Glutamatergic neuron (in vitro differentiated cells): ENCODE results near the gene CHIT1. TPM values are rescaled to one million over a fixed set of nuclear protein-coding genes. Genes with fewer than 3 reads are reported as not detected.

Experiments
- DNase-seq: peaks from one replicate; pipeline ENCODE4 v3.0.0; 2022
- H3K27ac Mint-ChIP-seq: one replicate; pipeline ENCODE4 v1.8.0; 2020; ENCODE audit warnings: mild to moderate bottlenecking, mixed read lengths, inconsistent platforms; ENCODE audit not compliant: unreplicated experiment
- H3K27me3 Mint-ChIP-seq: one replicate; pipeline ENCODE4 v1.8.0; 2020; ENCODE audit warnings: mild to moderate bottlenecking, moderate library complexity, mixed read lengths, inconsistent platforms; ENCODE audit not compliant: unreplicated experiment
- H3K36me3 Mint-ChIP-seq: one replicate; pipeline ENCODE4 v1.8.0; 2020; ENCODE audit warnings: mild to moderate bottlenecking, mixed read lengths, inconsistent platforms; ENCODE audit not compliant: unreplicated experiment
- H3K4me1 Mint-ChIP-seq: one replicate; pipeline ENCODE4 v1.8.0; 2020; ENCODE audit warnings: mild to moderate bottlenecking, low read depth, mixed read lengths, inconsistent platforms; ENCODE audit not compliant: unreplicated experiment
- H3K4me3 Mint-ChIP-seq: one replicate; pipeline ENCODE4 v1.8.0; 2020; ENCODE audit warnings: mild to moderate bottlenecking, mixed read lengths, inconsistent platforms; ENCODE audit not compliant: unreplicated experiment
- H3K9me3 Mint-ChIP-seq: one replicate; pipeline ENCODE4 v1.8.0; 2020; ENCODE audit warnings: mild to moderate bottlenecking, moderate library complexity, mixed read lengths, inconsistent platforms; ENCODE audit not compliant: unreplicated experiment
- total RNA-seq: library from RNA; stranded (reverse); fragmentation: NEBNext Ultra II Directional; extraction: Animal tissue kit (Norgen Biotek cat#: 25700); gene quantifications from one replicate; pipeline ENCODE4 v1.2.1, GENCODE V29; 2021; ENCODE audit not compliant: unreplicated experiment
- TF ChIP-seq, protein P1 (sequence below): fragments of 200-600 bp; sonication (generic); IDR thresholded peaks from one replicate; pipeline ENCODE4 v1.5.0; 2021; ENCODE audit not compliant: partially characterized antibody, unreplicated experiment

CHIT1 gene
- total RNA-seq, 1 donor from 2014 or later = 0.10 TPM

DNA sequence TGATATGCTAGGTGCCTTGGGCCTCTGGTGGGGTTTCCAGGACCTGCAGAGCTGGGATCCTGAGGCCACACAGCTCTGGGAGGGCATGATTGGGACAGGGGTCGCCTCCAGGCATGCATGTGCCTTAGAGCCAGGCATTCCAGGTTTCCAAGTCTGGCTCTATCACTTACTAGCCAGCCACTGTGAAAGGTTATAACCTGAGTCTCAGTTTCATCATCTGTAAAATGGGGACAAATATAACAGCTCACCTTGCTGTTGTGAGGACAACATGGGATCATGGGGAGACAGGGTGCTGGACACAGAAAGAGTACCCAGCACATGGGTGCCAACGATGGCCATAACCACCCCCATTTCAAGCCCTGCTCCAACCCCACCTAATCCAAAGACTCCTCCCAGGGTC is 45.6 kb downstream of the CHIT1 start:
- Mint-ChIP-seq H3K27ac (no peak overlapping the region), H3K4me3 (no peak overlapping the region), H3K9me3 (peaks cover 2% of the 10 kb centered on the region)

DNA sequence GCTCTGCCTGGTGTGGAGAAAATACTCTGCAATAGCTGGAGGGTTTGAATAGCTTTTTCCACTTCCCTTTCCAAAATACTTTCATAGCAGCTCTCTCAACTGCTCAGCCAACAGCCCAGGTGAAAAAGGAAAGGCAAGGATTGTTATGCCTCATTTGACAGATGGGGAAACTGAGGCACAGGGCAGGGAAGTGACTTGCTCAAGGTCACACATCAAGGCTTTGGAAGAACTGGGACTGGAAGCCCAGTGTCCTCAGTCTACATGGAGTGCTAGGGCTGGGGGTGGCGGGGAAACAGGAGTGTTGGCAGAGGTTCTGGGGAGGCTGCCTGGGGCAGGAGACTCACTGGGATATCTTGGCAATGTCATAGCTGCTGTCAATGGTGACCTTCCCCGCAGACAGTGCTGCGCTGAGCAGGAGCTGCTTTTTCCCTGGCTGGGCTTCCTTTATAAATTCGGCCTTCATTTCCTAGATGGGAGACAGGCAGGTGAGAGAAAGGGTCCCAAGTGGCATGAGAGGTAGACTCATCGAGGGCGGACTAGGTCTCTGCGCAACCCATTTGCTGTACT is 47.0 kb downstream of the CHIT1 start:
- Mint-ChIP-seq H3K27me3 (peaks cover 12% of the 10 kb centered on the region), H3K4me1 (peaks cover 17% of the 10 kb centered on the region), H3K36me3 (no peaks in the 10 kb centered on the region), H3K9me3 (peaks cover 6% of the 10 kb centered on the region), H3K27ac (no peak overlapping the region), H3K4me3 (no peak overlapping the region)
- TF ChIP-seq, protein P1, sequence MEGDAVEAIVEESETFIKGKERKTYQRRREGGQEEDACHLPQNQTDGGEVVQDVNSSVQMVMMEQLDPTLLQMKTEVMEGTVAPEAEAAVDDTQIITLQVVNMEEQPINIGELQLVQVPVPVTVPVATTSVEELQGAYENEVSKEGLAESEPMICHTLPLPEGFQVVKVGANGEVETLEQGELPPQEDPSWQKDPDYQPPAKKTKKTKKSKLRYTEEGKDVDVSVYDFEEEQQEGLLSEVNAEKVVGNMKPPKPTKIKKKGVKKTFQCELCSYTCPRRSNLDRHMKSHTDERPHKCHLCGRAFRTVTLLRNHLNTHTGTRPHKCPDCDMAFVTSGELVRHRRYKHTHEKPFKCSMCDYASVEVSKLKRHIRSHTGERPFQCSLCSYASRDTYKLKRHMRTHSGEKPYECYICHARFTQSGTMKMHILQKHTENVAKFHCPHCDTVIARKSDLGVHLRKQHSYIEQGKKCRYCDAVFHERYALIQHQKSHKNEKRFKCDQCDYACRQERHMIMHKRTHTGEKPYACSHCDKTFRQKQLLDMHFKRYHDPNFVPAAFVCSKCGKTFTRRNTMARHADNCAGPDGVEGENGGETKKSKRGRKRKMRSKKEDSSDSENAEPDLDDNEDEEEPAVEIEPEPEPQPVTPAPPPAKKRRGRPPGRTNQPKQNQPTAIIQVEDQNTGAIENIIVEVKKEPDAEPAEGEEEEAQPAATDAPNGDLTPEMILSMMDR = no peak
- DNase-seq = no peak

More for the DNA sequence above, 45.6 kb downstream of the CHIT1 start:
- Mint-ChIP-seq H3K4me1 (peaks cover 10% of the 10 kb centered on the region), H3K27me3 (peaks cover 9% of the 10 kb centered on the region), H3K36me3 (no peaks in the 10 kb centered on the region)
- no peak for DNase-seq
- TF ChIP-seq, protein P1 = no peak

DNA sequence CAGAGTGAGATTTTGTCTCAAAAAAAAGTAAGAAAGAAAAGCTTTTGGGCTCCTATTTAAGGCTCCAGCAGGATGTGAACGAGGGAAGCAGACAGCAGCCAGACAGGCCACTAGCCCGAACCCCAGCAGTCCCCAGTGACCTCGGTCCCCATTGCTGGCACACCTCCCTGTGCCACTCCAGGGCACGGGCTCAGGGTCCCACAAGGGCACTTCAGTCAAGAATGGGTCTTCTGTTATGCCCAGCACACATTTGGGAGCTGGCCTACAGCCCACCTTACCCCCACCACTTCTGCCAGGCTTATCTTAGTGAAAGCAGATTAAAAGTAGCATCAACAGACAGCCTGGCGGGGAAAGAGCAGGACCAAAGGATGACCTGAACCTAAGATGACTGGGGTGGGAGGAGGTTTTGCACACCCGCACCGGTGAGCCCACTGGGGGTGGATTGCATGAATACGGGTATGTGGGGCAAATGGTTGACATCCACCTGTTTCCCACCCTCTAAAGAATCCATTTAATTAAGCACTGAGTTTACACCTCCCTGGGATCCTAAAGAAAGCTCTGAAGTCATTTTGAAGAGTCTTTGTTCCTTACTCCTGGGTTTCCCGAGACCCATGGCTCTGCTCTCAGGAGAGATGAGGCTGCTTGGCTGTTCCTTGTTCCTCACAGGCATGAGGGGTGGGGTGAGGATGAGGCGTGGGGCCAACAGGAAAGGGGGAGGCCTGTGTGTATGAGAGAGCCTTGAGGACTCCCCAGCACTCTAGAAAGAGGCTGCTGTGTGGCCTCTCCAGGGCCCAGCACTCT is 47.7 kb downstream of the CHIT1 start:
- Mint-ChIP-seq H3K4me1 (peaks cover 17% of the 10 kb centered on the region), H3K4me3 (no peak overlapping the region), H3K27ac (no peak overlapping the region), H3K9me3 (peaks cover 8% of the 10 kb centered on the region), H3K36me3 (no peaks in the 10 kb centered on the region), H3K27me3 (peaks cover 15% of the 10 kb centered on the region)
- TF ChIP-seq, protein P1 = no peak
- no peak for DNase-seq

DNA sequence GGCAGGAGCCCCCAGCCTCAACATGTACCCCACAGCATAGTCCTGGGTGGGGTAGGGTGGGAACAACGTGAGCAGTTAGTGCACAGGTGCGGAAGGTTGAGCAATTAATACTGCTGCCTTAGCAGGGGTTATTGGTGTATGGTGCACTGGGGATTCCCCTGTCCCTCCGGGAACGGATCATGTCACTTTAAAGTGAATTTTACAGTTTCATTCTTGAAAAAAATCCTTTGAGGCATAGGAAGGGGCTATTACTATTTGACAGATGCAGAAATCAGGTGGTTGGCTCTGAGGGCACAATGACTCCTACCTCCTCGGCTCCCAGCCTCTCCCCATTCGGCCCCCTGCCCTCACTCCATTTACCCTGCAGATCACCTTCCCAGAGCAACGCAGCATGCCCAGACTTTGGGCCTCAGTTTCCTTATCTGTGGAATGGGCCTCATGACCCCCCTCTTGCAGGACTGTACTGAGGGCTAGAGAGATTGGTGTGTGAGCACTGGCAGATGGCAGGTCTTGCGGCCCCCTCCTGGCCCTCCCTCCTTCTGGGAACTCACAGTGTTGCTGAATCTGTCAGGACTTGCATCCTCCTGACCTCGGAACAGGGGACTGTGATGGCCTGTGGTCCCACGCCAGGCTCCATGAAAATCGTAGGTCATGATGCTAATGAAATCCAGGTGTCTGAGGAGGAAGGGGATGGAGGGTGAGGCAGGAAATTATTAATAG is 48.7 kb downstream of the CHIT1 start:
- peaks cover 10% of the 10 kb centered on the region for H3K9me3 Mint-ChIP-seq
- H3K4me3 Mint-ChIP-seq = no peak overlapping the region
- H3K4me1 Mint-ChIP-seq = peaks cover 19% of the 10 kb centered on the region
- H3K36me3 Mint-ChIP-seq = no peaks in the 10 kb centered on the region
- H3K27me3 Mint-ChIP-seq = peaks cover 13% of the 10 kb centered on the region
- TF ChIP-seq, protein P1 = no peak
- DNase-seq = no peak
- H3K27ac Mint-ChIP-seq = no peak overlapping the region
